Fibroblast of mammary gland (primary cell): Measurements from ENCODE around the gene CHRM2.
A peak's percentile ranks its signal among the peaks of the same experiment; 100 is the strongest.

Experiments used
- DNase-seq: peaks from one replicate; pipeline ENCODE4 v3.0.0-alpha.2; 2010; ENCODE audit warnings: low read depth
- H3K4me3 ChIP-seq: 2 replicates; pipeline ENCODE4 v1.5.1; 2011; ENCODE audit warnings: low read depth, mild to moderate bottlenecking, low read length, moderate library complexity; ENCODE audit not compliant: control insufficient read depth
- TF ChIP-seq, protein P1 (sequence below): conservative IDR thresholded peaks from 2 replicates; pipeline ENCODE4 v1.5.1; 2011; ENCODE audit warnings: low read depth, low read length, inconsistent platforms; ENCODE audit not compliant: control insufficient read depth, insufficient read depth

CHRM2 gene

DNA sequence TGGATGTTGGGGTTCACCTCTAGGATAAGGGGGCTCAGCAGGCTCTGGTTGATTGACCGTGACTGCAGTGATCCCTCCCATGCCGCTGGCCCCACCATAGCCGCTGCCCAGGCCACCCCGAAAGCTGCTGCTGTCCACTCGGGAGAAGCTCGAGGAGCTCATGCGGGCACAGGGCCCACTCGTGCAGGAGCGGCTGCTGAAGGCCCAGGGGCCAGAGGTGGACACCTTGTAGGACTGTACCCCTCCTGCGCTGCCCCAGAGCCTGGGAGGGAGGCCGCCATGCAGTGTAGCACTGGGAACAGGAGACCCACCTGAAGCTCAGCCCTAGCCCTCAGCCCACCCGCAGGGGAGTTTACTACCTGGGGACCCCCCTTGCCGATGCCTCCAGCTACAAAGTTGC, 70.0 kb downstream of the CHRM2 start:
- DNase-seq, result no peak
- TF ChIP-seq, protein P1, sequence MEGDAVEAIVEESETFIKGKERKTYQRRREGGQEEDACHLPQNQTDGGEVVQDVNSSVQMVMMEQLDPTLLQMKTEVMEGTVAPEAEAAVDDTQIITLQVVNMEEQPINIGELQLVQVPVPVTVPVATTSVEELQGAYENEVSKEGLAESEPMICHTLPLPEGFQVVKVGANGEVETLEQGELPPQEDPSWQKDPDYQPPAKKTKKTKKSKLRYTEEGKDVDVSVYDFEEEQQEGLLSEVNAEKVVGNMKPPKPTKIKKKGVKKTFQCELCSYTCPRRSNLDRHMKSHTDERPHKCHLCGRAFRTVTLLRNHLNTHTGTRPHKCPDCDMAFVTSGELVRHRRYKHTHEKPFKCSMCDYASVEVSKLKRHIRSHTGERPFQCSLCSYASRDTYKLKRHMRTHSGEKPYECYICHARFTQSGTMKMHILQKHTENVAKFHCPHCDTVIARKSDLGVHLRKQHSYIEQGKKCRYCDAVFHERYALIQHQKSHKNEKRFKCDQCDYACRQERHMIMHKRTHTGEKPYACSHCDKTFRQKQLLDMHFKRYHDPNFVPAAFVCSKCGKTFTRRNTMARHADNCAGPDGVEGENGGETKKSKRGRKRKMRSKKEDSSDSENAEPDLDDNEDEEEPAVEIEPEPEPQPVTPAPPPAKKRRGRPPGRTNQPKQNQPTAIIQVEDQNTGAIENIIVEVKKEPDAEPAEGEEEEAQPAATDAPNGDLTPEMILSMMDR, result no peak
- no peak overlapping the region for H3K4me3 ChIP-seq

DNA sequence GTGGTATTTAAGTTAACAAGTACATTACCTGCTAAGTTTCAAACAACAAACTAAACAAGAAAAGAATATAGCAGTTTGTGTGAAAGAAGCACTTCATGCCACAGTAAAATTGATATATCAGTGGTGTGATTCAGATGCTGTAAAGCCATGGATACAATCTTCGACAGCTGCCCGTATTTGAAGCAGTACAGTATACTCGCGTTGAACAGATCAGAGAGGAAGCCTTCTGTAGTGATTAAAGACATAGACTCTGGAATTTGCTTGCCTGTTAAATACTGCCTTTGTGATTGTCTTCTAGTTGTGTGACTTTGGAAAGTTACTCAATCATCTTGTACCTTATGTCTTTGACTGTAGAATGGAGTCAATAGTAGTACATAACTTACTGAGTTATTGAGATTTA, 71.7 kb downstream of the CHRM2 start:
- TF ChIP-seq, protein P1, result no peak
- H3K4me3 ChIP-seq, result no peak overlapping the region
- no peak for DNase-seq

DNA sequence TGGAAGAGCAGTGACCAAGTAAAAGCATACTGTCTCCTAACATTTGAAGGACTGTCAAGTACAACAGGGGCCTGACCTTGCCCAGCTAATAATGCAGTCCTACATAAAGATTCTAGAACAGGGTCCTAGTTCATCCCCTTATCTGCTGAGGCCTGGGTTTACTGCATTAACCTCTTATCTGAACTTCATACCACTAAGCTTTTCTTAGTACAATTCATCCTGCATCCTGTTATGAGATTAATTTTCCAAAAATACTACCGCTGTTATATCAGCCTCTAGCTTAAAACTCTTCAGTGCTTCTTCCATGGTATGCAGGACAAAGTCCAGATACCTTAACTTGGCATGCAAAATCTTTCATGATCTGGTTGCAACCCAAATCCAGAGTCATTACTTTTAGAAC, 72.5 kb downstream of the CHRM2 start:
- no peak for DNase-seq
- TF ChIP-seq, protein P1, result no peak
- no peak overlapping the region for H3K4me3 ChIP-seq

DNA sequence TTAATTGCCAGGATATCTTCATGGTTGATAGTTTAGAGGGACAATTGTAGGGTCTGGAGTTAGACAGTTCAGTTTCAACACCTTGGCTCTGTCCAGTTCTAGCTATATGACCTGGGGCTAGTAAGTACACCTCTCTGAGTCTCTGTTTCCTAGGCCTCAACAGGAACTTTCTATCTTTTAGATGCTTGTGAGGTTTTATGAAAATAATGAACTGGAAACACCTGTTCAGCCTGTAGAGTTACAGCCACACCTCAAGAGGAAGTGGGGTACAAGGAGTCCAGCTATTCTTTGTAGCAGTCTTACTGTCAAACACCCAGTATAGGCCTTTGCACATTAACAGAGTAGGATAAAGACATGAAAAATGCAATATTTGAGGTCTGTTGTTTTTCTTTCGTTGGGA, 73.4 kb downstream of the CHRM2 start:
- TF ChIP-seq, protein P1, result no peak
- H3K4me3 ChIP-seq, result no peak overlapping the region
- DNase-seq, result no peak

GRCh38 chr7:136942401-136942800, 73.9 kb downstream of the CHRM2 start:
- no peak for DNase-seq
- TF ChIP-seq, protein P1, result no peak
- no peak overlapping the region for H3K4me3 ChIP-seq

DNA sequence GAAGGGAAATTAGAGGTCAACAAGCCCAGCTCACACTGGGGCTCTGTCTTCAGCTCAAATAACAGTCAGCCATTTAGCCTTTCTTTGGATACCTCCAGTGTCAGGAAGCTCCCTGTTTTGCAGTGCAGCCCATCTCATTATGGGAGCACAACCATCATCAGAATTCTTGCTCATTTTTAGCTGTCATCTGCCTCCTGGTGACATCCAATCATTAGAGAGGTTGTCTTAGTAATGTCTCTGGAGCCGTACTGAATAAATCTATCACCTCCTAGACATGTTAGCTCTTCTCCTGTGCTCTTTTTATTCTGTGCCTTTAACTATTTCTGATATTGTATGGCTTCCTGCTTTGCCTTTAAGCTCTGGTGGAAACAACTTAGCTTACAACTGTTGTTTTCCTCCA, 74.5 kb downstream of the CHRM2 start:
- no peak overlapping the region for H3K4me3 ChIP-seq
- DNase-seq, result no peak
- TF ChIP-seq, protein P1, result no peak

DNA sequence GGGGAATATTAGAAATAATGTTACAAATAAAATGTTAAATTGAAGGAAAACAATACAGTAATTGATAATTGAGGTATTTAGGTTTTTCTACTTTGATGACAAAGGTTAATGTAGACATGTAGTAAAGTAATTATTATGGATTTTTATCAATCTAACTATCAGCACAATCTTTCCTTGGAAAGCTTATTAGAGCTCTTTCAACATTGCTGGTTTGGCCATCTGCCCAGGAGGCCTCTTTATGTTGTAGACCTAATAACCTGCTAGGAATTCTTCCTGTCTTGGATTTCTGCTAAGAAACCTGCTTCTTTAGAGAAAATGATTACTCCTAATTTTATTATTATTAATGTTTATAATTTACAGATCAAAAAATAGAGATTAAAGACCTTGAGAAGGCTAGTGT, 78.9 kb downstream of the CHRM2 start:
- no peak overlapping the region for H3K4me3 ChIP-seq
- peak; percentile 12 for DNase-seq
- TF ChIP-seq, protein P1, result no peak
